Measurements from ENCODE around the gene JARID2.

Gene JARID2

DNA sequence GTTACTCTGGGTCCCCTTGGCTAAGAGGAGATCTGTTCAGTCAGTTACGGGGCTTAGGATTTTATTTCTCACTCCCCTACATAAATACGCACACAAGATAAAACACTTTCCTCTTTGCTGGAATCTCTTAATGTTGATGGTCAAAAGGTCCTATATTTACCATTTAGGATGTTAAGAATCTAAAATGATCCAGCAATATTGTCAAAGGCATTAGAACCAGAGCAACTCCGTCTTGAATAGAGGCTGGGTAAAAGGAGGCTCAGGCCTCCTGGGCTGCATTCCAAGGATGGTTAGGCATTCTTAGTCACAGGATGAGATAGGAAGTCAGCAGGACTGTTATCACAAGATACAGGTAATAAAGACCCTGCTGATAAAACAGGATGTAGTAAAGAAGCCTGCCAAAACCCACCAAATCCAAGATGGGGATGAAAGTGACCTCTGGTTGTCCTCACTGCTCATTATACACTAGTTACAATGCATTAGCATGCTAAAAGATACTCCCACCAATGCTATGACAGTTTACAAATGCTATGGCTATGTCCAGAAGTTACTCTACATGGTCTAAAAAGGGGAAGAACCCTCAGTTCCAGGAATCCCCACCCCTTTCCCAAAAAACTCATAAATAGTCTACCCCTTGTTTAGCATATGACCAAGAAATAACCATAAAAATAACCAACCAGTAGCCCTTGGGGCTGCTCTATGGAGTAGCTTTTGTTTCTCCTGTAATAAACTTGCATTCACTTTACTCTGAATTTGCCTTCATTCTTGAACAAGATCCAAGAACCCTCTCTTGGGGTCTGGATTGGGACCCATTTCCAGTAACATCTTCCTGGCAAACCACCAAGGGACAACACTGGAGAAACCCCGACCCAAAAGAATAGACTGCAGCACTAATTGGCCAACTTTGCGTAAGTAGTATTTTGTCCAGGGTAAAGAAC lies 309.5 kb downstream of the JARID2 start:
- no peak for DNase-seq

DNA sequence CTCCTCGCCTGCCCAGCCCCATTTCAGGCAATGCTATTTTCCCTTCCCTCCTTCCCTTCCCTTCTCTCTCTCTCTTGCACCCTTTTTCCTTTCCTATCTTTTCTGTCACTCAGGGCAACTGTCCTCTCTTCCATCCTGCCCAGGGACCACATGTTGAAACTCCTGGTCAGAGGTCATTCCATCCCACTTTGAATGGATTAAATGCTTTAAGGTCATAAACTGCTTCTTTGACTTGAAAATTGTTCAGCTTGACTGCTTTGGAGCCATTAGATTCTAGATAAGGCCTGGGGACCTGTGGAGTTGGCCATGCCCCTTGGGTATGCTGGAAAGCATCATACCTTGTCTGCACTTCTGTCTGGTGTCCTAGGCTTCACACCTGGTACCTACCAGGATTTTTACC lies 310.8 kb downstream of the JARID2 start:
- no peak for DNase-seq

GRCh38 chr6:15557174-15557573 lies 311.3 kb downstream of the JARID2 start:
- no peak for DNase-seq

DNA sequence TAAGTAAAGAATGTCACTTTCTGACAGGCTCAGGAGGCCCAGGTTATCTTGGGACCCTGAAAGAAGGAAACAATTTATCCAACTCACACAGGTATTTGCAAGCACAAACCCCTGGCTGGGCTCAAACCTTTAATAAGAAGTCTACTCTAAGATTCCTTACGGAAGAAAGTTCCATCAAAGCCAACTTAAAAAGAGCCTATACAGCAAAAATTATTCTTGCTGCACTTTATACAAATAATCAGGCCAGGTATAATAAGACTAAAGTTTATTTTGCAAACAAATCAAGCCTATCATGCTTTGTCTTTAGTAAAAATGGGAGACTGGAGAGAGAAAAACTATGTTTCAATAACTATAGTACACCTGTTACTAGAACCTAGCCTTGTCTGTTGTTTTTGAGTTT lies 314.8 kb downstream of the JARID2 start:
- DNase-seq = no peak

DNA sequence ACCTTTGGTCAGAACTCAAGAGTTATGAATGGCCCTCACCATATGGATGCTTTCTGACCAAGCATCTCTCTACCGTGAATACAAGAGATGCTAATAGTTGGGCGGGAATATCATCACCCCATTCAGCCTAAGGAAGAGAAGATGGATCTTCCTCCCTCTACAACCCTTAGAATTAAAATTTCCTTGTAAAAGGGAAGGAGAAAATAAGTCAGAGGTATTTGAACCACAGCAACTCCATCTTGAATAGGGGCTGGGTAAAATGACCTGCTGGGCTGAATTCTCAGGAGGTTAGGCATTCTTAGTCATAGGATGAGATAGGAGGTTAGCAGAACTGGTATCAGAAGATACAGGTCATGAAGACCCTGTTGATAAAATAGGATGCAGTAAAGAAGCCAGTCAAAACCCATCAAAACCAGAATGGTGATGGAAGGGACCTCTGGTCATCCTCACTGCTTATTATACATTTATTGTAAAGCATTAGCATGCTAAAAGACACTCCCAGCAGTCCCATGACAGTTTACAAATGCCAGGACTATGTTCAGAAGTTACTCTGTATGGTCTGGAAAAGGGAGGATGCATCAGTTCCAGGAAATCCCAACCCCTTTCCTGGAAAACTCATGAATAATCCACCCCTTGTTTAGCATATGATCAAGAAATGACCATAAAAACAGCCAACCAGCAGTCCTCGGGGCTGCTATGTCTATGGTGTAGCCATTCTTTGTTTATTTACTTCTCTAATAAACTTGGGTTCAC lies 315.8 kb downstream of the JARID2 start:
- no peak for DNase-seq

DNA sequence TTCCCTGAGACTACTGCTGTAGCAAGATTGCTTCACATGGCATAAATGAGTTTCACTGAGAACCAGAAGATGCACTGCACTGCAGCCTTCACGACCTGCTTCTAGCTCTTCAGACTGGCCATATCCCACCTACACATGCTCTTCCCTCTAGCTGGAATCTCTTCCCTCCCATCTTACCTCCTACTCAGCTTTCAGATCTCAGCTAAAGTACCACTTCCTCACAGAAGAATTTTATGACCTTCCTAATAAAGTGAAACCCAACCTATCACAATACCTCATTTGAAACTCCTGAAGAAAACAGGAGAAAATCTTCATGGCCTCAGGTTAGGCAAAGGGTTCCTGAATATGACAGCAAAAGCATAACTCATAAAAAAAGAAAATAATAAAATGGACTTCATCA lies 317.1 kb downstream of the JARID2 start:
- no peak for DNase-seq

DNA sequence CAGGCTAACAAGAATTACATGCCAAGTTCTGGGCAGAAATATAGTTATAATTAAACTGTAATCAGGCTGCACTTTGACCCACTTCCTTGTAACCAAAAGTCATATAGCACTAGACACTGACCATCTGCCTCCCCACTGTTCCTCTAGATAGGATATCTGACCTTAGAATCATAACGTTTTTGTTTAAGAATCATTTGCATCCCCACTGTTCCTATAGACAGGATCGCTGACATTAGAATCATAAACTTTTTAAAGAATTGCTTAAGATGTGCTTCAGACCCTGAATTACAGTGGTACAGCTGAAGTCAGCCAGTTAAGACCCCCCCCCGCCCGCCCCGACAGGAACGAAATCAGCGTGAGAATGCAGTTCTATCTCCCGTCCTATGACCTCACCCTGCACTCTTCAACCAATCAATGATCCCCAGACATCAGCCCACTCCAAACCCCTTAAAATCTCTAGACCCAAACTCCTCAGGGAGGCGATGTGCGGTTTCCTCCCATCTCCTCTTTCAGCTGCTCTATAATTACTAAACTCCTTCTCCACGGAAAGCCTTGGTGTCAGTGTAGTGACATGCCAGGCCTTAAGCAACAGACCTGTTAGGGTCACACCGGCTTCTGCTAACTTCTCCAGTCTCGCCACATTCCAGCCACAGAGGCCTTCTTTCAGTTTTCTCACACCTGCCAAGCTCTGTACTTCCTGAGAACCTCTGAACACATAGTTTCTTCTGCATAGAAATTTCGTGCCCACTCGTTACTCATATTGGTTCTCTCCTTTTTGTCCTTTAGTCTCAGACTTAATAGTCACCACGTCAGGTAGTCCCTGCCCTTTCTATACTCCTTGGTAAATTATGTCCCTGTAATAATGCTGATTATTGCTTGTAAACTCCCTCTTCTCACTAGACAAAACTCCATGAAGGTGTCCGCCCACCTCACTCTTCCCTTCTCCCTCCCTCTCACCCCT lies 323.4 kb downstream of the JARID2 start:
- DNase-seq = no peak

GRCh38 chr6:15570171-15570570 lies 324.3 kb downstream of the JARID2 start:
- no peak for DNase-seq
